Omental fat pad (tissue), 4 donors: ENCODE data around the gene NDUFAB1. TPM values are rescaled to one million over a fixed set of nuclear protein-coding genes. Genes with fewer than 3 reads are reported as not detected.

Experiments used
- ATAC-seq: fragments of 150-250 bp; one replicate; pipeline ENCODE4 v1.9.1; 2016; ENCODE audit warnings: mild to moderate bottlenecking, moderate library complexity; ENCODE audit not compliant: low FRiP score
- DNase-seq: peaks from one replicate; pipeline ENCODE4 v3.0.0-alpha.2; 2019; ENCODE audit warnings: low spot score
- CTCF ChIP-seq, 3 donors: fragments of 450-650 bp; IDR thresholded peaks; one replicate each; pipeline ENCODE4 v1.5.1; 2016 to 2017; ENCODE audit warnings: antibody characterized with exemption in 3 of 3, mild to moderate bottlenecking in 3 of 3, moderate library complexity in 2 of 3
- total RNA-seq, 4 donors: library from RNA; depleted of rRNA; stranded (reverse); fragments of >200 nt; gene quantifications; one replicate each; pipeline ENCODE4 v1.1.0, GENCODE V29; 2016

Gene NDUFAB1
- total RNA-seq, 4 donors from 2014 or later: 48.5 to 92.6 (median 73.4) TPM

- no peak for TF ChIP-seq CTCF (IDR thresholded peaks at IDR 0.05)
- ATAC-seq (no peak), DNase-seq (no peak)
Observed at GRCh38 chr16:23563186-23563585, 32.9 kb downstream of the NDUFAB1 start.

GRCh38 chr16:23562505-23562904 lies 33.6 kb downstream of the NDUFAB1 start:
- ATAC-seq (no peak), DNase-seq (no peak)
- no peak for TF ChIP-seq CTCF (IDR thresholded peaks at IDR 0.05)

DNA sequence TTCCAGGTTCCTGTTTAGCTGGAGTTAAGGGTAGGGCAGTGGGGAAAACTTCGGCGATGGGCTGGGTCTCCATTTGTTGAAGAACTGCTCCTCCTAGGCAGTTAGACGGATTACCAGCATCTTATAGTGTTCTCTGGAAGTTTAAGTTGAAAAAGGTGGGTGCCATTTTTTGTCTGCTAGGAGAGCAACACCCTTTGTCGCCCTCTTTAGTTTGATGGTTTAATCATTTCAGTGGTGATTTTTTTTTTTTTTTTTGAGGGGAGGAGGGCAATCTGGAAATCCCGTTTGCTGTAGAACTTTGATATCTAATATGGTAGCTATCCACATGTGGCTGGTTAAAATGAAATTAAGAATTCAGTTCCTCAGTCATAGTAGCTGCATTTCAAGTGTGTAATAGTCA lies 34.5 kb downstream of the NDUFAB1 start:
- ATAC-seq (no peak), DNase-seq (no peak)
- TF ChIP-seq CTCF (IDR thresholded peaks at IDR 0.05): no peak

GRCh38 chr16:23557779-23558702 lies 38.1 kb downstream of the NDUFAB1 start:
- TF ChIP-seq CTCF (IDR thresholded peaks at IDR 0.05): no peak
- ATAC-seq (peak; percentile 21), DNase-seq (no peak)

GRCh38 chr16:23556881-23557778 lies 39.0 kb downstream of the NDUFAB1 start, which contains the start of the genes EARS2 and UBFD1:
EARS2 (minus strand) TSS chr16:23557350; CDS start chr16:23557343, 7 bp downstream.
UBFD1 (plus strand) TSS chr16:23557727; CDS start chr16:23557743, 16 bp downstream.
- peak; percentile 99 for ATAC-seq
- peak; percentile 98 for DNase-seq
- peak in 2 of 3 donors; percentile 95 to 97 for TF ChIP-seq CTCF (IDR thresholded peaks at IDR 0.05)

GRCh38 chr16:23554536-23554935 lies 41.6 kb downstream of the NDUFAB1 start:
- no peak for TF ChIP-seq CTCF (IDR thresholded peaks at IDR 0.05)
- ATAC-seq (no peak), DNase-seq (no peak)
